HepG2 (cell line): ENCODE data around the gene AP1G1. TPM values are rescaled to one million over a fixed set of nuclear protein-coding genes. Genes with fewer than 3 reads are reported as not detected.

Experiments
- ADNP ChIP-seq: sonication (generic); formaldehyde crosslinking; IDR thresholded peaks from 2 replicates; pipeline ENCODE4 v1.4.0; 2020; ENCODE audit warnings: missing genetic modification reagents
- ATF3 ChIP-seq: sonication (generic); formaldehyde crosslinking; IDR thresholded peaks from 2 replicates; pipeline ENCODE4 v1.4.0; 2020; ENCODE audit warnings: missing genetic modification reagents
- DR1 ChIP-seq: sonication (generic); formaldehyde crosslinking; IDR thresholded peaks from 2 replicates; pipeline ENCODE4 v1.8.0; 2021; ENCODE audit warnings: mild to moderate bottlenecking, missing genetic modification reagents, inconsistent platforms
- DZIP1 ChIP-seq: sonication (generic); formaldehyde crosslinking; IDR thresholded peaks from 2 replicates; pipeline ENCODE4 v1.5.0; 2020; ENCODE audit warnings: mild to moderate bottlenecking, missing genetic modification reagents
- FOXK1 ChIP-seq: sonication (generic); formaldehyde crosslinking; IDR thresholded peaks from 2 replicates; pipeline ENCODE4 v1.4.0; 2020; ENCODE audit warnings: low read depth, missing genetic modification reagents, borderline replicate concordance
- GLMP ChIP-seq: sonication (generic); formaldehyde crosslinking; IDR thresholded peaks from 2 replicates; pipeline ENCODE4 v1.9.0; 2021; ENCODE audit warnings: missing genetic modification reagents, mild to moderate bottlenecking, borderline replicate concordance
- HDAC2 ChIP-seq: sonication (generic); formaldehyde crosslinking; IDR thresholded peaks from 2 replicates; pipeline ENCODE4 v1.4.0; 2020; ENCODE audit warnings: missing genetic modification reagents
- NR2F1 ChIP-seq, 2 experiments: fragments of 450-650 bp in 1 of 2; formaldehyde crosslinking in 1 of 2; IDR thresholded peaks; 2 replicates each; pipeline versions ENCODE4 v1.5.0 to v1.6.1; 2016 to 2020; ENCODE audit warnings: mild to moderate bottlenecking in 1 of 2, missing compliant biosample characterization in 1 of 2, missing genetic modification reagents in 1 of 2, moderate library complexity in 1 of 2
- PCBP2 ChIP-seq: fragments of 200-400 bp; formaldehyde crosslinking; optimal IDR thresholded peaks from 2 replicates; pipeline ENCODE3; 2018; ENCODE audit warnings: low read length, low read depth; ENCODE audit not compliant: poor library complexity, severe bottlenecking
- POLR2A ChIP-seq, 2 experiments: IDR thresholded peaks; 2 replicates each; pipeline ENCODE4 v1.6.1; 2011; ENCODE audit warnings: low read depth in 2 of 2, low read length in 2 of 2, mild to moderate bottlenecking in 1 of 2, moderate library complexity in 1 of 2; ENCODE audit not compliant: insufficient read depth in 1 of 2
- POLR2AphosphoS2 ChIP-seq: IDR thresholded peaks from 2 replicates; pipeline ENCODE4 v1.6.1; 2011; ENCODE audit warnings: low read depth, low read length, improper control_type of control experiment
- RBM22 ChIP-seq: fragments of 200-400 bp; formaldehyde crosslinking; optimal IDR thresholded peaks from 2 replicates; pipeline ENCODE3; 2017; ENCODE audit warnings: mild to moderate bottlenecking, low read length, moderate library complexity
- RXRA ChIP-seq: sonication (generic); formaldehyde crosslinking; IDR thresholded peaks from 2 replicates; pipeline ENCODE4 v1.5.1; 2020; ENCODE audit warnings: missing genetic modification reagents
- SRSF1 ChIP-seq: fragments of 200-400 bp; formaldehyde crosslinking; optimal IDR thresholded peaks from 2 replicates; pipeline ENCODE3; 2017; ENCODE audit warnings: mild to moderate bottlenecking, low read depth, low read length, moderate library complexity
- STAT6 ChIP-seq: sonication (generic); formaldehyde crosslinking; IDR thresholded peaks from 2 replicates; pipeline ENCODE4 v1.4.0; 2020; ENCODE audit warnings: missing genetic modification reagents, mild to moderate bottlenecking, borderline replicate concordance
- TFDP2 ChIP-seq: sonication (generic); formaldehyde crosslinking; IDR thresholded peaks from 2 replicates; pipeline ENCODE4 v1.4.0; 2020; ENCODE audit warnings: missing genetic modification reagents
- ZNF260 ChIP-seq: sonication (generic); formaldehyde crosslinking; IDR thresholded peaks from 2 replicates; pipeline ENCODE4 v1.4.0; 2020; ENCODE audit warnings: missing genetic modification reagents, low read depth, mild to moderate bottlenecking, borderline replicate concordance
- ZNF33A ChIP-seq: sonication (generic); formaldehyde crosslinking; IDR thresholded peaks from 2 replicates; pipeline ENCODE4 v1.5.1; 2020; ENCODE audit warnings: missing genetic modification reagents, mild to moderate bottlenecking, moderate library complexity, borderline replicate concordance
- ZNF441 ChIP-seq: sonication (generic); formaldehyde crosslinking; IDR thresholded peaks from 2 replicates; pipeline ENCODE4 v1.7.0; 2021; ENCODE audit warnings: missing genetic modification reagents, borderline replicate concordance
- ZNF776 ChIP-seq: sonication (generic); formaldehyde crosslinking; IDR thresholded peaks from 2 replicates; pipeline ENCODE4 v1.4.0; 2020; ENCODE audit warnings: mild to moderate bottlenecking, missing genetic modification reagents
- polyA plus RNA-seq, 8 experiments: library from polyadenylated mRNA; depleted of rRNA in 3 of 8; stranded (reverse) in 7 of 8; unstranded in 1 of 8; fragments of >200 nt; fragmentation: Illumina TruSeq in 4 of 8; extraction: Trizol in 4 of 8; gene quantifications; 2 replicates each; pipeline versions ENCODE4 v1.2.1 to v1.2.3, GENCODE V29; 2011 to 2016; ENCODE audit warnings: low read depth in 4 of 8, missing spikeins in 1 of 8, mixed read lengths in 1 of 8; ENCODE audit not compliant: insufficient read depth in 1 of 8
- total RNA-seq, 5 experiments: library from RNA; depleted of rRNA; stranded (reverse); fragments of >200 nt; fragmentation: Illumina TruSeq; extraction: Trizol; gene quantifications; 2 replicates each; pipeline ENCODE4 v1.2.3, GENCODE V29; 2016; ENCODE audit warnings: low read depth in 1 of 5

Gene AP1G1
- total and polyA plus RNA-seq, 2 of the 13 experiments (the other 11 are each of a cell fraction or from before 2014, with no cell fraction given): 62.2 to 66.2 TPM

- no peak for TF ChIP-seq ZNF260
- TF ChIP-seq RXRA (CRISPR knock-in tag): peak; percentile 61
- no peak for TF ChIP-seq ADNP
- peak; percentile 87 to 88 for TF ChIP-seq POLR2A (IDR thresholded peaks at IDR 0.05; ENCODE audit: insufficient read depth in 1 of 2, low read depth in 2 of 2, low read length in 2 of 2)
- TF ChIP-seq GLMP (CRISPR knock-in tag): no peak
- peak; percentile 76 for TF ChIP-seq DR1 (CRISPR knock-in tag)
- TF ChIP-seq RBM22: no peak
- TF ChIP-seq STAT6 (CRISPR knock-in tag): no peak; the same call in 1 of the 2 replicates
- TF ChIP-seq ZNF776: peak; percentile 93
- TF ChIP-seq PCBP2: no peak
- peak; percentile 87; the same call in 1 of the 2 replicates for TF ChIP-seq FOXK1 (CRISPR knock-in tag)
- no peak; the same call in 1 of the 2 replicates for TF ChIP-seq ZNF441 (CRISPR knock-in tag)
- TF ChIP-seq HDAC2 (CRISPR knock-in tag): peak; percentile 55; the same call in 1 of the 2 replicates
- peak; percentile 71 for TF ChIP-seq SRSF1
- TF ChIP-seq POLR2AphosphoS2: 0 out of 2 replicates have a peak, but pooled peaks have one; percentile 79
- TF ChIP-seq TFDP2 (CRISPR knock-in tag): peak; percentile 53
- peak; percentile 51; the same call in 1 of the 2 replicates for TF ChIP-seq DZIP1 (CRISPR knock-in tag)
- TF ChIP-seq ATF3 (CRISPR knock-in tag): peak; percentile 38; the same call in 1 of the 2 replicates
- TF ChIP-seq NR2F1 (CRISPR knock-in tag; IDR thresholded peaks at IDR 0.05): no peak
- TF ChIP-seq ZNF33A: no peak
Measured at GRCh38 chr16:71808593-71809459, at the start of gene AP1G1 (continued).
